Activated CD4-positive, alpha-beta T cell treated with anti-CD3 and anti-CD28 coated beads, Interleukin-2, amount 50 U/mL, for 4 hours (primary cell): Measurements from ENCODE around the gene NRP1.

Experiments
- DNase-seq, 2 experiments: peaks; one replicate each; pipeline ENCODE4 v3.0.0-alpha.2; 2020

NRP1 gene

DNA sequence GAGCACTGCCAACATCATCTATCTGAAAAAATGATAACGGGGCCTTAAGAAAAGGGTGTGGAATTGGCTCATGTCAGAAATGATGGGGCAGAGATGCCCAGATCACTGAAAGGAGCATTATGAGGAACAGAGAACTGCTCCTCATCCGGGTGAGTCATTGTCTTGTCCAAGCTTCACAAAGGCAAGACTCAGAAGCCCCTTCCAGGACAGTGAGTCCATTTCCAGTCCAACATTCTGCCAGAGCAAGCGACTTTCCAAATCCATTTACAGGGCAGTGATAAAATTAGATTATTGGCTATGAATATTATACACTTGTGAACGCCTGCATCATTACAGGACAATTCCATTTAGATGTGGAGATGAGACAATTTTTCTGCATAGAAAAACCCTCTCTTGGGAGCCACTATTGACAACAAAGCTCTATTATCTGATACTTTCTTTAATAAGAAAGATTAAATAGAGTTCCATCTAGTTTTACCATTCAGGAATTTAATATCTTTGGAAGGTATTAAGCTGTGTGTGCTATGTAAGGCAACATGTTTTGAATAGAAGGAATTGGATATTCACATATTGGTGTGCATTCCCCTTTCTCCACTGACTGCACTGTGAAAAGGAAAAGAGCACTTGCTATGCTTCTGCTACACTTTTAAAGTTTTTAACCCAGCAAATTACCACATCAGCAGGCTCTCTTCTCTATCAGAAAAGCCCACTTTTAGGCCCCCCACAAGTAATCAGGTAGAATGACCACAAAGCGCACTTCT lies 159.6 kb downstream of the NRP1 start:
- DNase-seq, result no peak

DNA sequence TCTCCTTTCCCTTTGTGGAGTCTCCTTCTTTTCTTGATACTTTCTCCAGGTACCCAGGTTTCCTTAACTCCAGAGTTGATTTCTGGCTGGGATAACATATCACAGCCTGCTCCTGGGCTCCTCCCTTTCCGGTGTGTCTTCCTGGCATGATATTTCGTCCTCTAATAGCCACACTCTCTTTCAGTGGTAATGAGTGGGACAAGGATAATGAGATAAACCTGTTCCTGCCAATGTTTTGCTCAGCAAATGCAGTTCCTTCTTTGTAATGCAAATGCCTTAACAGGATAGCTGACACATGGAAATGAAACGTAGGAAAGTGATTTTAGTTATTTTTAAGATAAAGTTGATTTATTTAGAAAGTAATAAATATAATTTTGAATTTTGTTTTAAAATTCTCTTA lies 168.6 kb downstream of the NRP1 start:
- no peak for DNase-seq

DNA sequence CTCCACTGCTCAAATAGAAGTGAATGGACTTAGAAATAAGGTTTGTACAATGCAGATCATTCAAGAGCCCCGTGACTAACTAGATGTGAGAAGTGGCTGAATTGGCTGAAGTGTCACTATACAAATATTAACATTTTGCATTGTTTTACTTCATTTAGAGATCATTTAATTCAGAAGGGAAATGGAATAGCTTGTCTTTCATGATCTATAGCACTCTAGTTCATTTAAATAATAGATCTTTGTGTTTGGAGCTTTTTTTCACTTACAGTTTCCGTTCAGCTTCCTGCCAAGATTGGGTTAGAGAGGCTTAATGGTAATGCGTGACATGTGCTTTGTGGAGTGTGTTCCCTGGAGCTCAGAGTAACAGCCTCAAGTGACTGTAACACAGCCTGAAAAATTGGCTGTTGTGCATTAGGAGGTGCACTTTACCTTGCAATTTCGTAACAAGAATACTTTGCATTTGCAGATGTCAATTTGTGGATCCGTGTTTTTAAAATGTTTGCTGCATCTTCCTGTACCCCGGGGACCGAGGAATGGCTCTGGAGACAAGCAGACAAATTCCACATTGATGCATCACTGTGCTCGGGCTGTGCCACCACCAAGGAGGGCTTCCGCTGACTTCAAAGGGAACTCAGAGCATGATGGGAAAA lies 170.3 kb downstream of the NRP1 start:
- no peak for DNase-seq

DNA sequence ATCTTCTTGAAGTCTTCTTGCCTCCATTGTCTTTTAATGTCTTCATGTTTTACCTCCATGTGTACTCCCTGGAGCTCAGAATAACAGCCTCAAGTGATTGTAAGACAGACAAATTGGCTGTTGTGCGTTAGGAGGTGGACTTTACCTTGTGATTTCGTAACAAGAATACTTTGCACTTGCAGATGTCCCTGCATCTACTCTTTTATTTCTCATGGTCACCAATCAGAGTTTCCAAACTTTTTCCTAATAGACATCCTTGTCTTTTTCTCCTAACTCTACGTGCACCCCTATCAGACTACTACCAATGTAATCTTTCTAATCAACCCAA lies 172.3 kb downstream of the NRP1 start:
- no peak for DNase-seq

DNA sequence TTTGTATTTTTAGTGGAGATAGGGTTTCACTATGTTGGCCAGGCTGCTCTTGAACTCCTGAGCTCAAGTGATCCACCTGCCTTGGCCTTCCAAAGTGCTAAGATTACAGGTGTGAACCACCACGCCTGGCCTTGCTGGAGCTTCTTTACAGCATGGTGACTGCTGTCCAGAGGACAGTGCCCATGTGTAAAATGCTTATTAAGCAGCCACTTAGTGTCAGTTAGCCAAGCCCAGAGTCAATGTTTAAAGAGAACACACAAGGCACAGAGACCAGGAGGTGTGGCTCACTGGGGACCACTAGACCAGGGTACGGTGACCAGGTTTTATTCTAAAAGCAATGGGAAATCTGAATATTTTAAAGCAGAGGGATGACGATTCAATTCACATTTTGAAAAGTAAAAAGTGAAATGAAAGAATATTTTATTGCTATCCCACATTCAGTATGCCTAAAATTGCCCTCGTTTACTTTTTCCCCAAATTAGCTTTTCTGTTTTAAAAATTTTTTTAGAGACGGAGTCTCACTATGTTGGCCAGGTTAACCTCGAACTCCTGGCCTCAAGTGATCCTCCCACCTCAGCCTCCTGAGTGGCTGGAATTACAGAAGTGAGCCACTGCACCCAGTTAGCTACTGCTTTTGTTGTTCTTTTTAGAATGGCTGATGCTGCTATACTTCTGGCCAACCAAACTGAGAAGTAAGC lies 172.8 kb downstream of the NRP1 start:
- DNase-seq, result no peak

DNA sequence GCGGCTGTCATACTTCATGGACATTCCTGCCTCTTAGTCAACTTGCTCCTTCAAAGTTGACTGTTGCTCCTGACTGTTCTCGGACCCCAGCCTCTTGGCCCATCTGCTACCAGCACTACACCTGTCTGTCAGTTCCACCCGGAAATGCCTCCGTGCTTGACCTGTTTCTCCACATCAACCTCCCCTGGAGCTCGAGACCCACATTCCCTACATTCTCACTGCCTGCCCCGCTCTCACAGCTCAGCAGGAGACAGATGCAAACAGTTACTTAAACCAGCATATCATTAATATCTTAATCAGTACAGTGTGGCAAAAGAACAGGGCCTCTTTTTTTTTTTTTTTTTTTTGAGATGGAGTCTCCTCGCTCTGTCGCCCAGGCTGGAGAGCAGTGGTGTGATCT lies 174.3 kb downstream of the NRP1 start:
- no peak for DNase-seq

DNA sequence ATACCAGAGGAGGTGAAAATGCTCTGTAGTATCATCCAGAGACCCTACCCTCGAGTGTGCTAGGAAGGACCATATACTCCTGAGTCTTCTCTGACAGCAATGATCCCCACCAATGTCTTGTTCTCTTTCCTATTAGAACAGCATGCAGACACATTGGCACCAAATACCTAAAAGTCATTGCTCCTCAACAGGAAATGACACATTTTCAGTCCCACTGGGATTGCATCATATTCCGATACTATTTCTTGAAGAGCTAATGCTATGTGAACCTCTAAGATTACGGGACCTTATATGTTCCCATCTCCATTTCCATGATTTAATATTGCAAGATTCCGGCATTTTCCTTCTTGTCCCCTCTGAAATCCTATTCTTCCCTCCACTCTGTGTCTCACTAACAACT lies 177.4 kb downstream of the NRP1 start:
- DNase-seq, result no peak

DNA sequence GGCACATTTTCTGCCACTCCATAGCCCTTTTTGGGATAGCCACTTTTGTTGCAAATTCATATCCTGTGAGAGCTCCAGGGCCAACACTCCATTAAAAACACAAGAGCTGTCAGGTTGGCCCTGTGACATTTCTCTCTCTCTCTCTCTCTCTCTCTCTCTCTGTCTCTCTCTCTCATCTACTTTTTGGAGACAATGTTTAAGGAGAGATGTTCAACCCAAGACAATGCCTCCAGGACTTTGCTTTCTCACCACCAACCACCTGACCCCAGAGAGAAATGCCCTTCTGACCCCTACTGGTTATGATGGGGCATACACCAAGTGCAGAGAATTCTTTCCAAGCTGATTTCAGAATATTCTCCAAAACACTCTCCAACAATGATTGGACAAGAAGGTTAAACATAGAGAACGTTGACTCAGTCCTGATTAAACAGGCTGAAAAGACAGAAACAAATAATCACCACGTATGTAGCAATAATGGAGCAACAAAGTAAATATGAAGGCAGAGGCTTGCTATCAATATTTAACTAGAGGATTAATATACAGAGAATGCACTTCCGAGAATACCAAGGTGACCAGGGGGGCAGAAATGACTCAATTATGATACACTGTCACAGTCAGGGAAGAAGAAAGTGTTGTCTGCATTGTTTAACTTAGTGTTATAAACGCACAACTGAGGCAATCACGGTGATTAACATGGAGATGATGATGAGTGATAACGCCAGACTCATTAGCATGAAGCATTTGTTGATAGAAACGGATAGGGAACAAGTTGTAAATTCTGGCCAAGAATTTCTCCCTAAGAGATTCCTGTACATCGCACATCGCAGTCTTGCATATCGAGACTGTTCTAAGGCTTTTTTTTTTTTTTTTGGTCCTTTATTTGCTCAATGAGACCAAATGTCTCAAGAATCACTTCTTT lies 178.5 kb downstream of the NRP1 start:
- DNase-seq, result peak in 1 of 2 experiments; percentile 26

DNA sequence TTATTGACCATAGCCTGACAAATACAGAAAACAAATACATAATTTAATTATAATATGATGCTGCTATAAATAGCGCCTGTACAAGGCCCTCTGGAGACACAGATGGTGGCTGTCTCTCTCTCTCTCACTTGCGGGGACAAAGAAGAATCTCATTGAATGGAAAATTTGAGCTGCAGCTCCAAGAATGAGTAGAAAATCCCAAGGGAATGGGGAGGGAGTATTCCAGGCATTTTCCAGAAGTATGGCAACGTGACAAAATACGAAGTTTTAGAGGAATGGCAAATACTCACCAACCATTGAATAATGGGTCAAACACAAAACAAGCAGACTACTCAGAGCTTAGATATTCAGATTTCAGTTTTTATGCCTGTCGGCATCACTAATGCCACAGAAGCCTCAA lies 179.9 kb downstream of the NRP1 start:
- no peak for DNase-seq

DNA sequence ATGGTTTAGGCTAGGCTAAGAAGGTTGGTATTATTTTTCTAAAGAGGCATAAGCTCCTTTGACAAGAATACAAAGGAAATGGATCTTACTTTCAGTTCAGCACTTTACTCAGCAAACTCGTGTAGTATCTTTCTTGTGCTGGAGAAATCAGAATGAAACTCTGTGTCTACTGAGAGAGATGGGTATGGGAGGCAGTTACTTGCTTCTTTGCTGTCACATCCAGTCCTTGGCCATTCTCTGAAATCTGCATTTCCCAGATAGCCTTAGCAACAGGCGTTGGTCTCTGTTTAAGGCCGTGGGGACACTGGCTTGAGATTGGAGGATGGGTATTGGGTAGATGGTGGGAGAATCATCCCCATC lies 180.5 kb downstream of the NRP1 start:
- no peak for DNase-seq

DNA sequence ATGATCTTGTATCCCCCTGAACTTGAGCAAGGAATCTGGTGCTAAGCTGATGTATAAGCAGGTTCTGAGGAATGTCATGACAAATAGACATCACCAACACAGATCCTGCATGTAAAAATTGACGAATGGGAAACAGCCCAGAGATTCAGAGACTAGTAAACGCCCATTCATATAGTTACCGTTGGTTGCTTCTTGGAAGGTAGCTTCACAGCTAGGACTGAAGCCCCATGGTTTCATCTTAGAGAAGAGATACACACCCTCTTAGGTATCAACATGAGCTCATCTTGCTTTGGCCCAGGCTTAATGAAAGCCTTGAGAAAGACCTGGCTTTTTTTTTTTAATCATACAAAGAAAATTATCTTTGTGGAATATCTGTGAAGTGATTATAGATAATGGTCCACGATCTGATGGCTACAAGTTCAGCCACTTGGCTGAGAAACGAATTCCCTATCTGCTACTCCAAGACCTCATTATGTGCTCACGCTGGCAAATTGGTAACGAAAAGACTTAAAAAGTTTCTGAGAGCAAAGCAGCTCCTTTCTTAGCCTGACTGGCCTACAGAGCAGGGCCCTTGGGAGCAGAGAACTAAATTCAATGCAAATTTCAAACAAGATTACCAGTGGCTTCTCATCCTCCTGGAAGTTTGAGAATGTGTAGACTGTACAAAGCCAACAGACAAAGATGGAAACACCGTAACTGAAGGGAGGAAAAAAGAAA lies 181.1 kb downstream of the NRP1 start:
- no peak for DNase-seq

DNA sequence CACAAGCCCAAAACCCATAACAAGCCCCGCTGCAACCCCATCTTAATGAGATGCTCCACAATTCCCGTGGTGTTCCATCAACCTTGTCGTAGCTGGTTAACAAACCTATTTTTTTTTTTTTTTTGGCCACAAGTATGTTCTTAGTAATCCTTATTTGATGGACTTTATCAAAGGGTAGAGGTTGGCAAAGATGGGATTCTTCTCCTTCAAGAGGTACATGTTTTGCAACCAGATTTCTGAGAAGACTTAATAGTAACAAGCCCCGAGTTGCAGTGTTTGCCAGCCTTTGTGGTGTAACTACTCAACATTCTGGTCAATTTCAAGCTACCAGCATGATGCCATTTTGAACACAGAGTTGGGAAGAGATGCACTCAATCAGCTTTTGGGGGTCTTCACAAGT lies 181.7 kb downstream of the NRP1 start:
- DNase-seq, result no peak

DNA sequence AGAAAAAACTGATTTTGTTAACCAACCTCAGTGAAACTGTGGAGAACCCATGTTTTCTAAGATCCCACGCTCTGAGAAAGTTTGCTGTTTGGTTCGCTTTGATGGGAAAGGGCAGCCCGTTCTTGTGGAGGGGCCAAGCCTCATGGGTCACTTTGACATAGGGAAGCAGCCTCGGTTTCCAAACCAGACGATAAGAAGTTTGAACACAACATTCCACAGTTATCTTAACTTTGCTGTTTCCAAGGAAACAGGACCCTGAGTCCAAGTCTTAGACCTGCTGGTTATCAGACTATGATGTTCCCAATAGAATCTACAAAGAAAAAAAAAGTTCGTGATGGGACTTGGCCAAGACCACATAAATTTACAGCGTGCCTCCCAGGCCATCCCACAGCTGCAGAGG lies 182.3 kb downstream of the NRP1 start:
- no peak for DNase-seq

DNA sequence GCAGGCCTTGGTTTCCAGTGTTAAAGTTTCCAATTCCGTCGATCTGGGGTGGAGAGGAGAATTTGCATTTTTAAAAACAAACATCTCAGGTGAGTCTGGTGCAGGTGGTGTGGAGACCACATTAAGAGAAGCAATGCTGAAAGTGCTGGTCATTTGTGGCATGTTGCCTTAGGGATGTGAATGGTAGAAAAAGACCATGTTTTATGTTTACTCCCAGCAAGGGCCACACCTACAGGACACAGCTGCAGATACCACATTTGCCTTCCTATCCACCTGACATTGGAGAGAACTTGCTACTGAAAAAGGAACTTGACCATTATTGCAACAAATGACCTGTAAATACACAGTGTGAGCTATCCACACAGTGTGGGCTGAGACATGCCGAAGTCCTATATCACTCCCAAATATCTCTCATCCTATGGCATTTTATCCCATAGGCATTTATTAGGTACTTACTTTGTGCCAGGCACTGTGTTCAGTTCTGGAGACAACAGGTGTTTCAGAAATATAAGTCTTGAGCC lies 183.1 kb downstream of the NRP1 start:
- DNase-seq, result no peak

DNA sequence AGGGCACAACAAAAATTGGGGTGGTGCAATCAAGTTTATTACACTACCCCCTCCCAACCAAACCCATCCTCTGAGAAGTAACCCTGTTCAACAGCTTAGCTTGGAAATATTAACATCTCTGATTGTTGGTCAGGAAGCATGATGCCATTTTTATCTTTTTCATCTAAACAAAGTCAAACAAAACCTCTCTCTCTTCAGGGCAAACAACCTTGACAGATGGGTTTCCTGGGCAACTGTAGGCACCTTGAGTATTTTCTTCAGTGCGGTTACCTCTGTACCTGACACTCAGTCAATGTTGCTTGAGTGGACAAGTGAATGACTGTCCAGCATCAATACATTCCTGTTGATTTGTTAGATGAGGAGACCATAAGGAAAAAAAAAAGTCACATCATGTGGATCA lies 183.6 kb downstream of the NRP1 start:
- no peak for DNase-seq

DNA sequence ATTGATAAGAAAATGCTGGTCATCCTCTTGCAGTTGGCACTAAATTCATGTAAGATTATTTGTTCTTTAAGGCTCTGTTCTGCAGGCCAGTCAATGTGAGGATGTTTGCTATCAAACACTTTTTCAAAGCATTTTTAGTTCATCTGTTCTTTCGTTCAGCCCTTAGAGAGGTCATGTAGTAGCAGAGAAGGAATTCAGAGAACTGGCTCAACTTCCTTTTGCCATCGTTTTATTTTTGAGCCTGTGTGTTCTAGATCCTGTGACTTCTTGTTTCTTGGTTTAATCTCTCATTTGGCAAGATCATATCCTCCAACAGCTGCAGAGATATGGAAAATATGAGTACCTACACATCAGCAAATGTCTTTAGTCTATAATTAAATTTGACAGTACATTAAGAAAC lies 184.3 kb downstream of the NRP1 start:
- no peak for DNase-seq

DNA sequence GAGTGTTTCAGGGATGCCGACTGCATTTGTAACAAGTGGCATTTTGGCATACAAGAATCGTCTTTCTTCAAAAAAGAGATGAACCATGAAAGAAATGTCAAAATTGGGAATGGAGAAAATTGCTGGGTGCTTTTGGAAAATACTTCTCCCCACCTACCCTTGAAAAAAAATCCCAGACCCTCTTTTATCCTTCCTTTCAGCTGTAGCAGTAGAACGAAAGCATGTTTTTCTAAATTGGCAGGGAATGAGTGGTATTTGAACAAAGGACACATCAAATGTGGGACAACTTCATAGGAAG lies 187.5 kb downstream of the NRP1 start:
- no peak for DNase-seq

DNA sequence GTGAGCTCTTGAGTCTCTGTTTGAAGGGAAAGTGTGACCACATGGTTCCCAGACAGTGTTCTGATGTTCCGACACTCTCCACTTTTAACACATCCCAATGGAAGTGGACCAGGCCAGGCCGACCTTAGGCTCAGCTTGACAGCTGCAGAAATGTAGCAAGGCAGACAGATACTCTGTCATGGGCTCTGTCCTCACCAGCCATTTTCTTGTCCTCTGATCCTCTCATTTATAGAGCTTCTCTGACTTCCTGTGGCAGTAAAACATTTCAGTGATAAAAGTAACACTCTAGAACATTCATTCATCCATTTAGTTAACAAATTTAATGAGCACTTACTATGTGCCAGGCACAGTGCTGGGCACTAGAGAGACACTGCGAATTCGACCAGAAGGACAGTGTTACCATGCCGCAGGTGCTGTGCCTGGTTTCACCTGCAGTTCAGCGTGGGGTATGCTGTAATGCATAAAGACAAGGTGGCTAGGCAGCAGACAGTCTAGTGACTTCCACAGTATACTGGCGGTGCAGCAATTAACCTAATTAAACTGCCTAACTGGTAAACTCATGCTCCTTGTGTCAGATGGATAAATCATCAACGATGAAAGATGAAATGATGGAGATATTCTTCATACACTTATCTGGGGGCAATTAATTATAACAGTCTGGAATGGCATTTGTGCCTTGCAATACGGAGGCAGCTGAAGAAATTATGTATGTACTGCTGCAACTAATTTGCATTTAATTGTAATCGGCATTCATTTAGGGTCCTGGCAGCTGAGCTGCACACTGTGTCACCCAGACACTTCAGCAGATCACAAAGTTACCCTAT lies 188.1 kb downstream of the NRP1 start:
- DNase-seq, result no peak

DNA sequence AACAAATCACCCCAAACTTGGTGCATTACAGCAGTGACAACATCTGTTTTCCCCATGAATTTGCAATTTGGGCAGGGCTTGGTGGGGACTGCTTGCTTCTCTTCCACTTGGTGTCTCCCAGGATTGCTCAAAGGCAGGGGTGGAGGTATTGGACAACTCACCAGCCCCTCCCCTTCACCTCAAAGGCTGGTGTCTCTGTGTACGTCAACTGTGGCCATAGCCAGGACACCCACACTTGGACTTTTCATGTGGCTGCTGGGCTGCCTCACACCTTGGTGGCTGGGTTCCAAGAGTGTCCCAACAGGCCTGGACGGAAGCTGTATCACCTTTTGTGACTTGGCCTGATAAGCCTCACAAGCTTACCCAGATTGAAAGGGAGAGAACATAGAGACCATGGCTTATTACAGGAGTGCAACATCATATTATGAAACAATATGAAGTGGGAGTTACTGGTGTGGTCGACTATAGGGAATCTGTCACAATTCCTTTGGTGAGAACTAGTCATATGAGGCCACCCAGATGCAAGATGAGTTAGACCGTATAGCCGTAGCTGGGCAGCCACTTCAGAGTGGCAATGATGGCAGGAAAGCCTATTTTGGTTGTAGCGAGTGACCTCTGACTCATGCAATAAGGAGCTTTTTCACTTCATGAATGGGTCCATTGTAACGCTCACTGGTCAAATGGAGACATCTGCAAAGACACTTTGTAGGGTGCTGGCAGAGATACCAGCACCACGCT lies 188.8 kb downstream of the NRP1 start:
- no peak for DNase-seq

DNA sequence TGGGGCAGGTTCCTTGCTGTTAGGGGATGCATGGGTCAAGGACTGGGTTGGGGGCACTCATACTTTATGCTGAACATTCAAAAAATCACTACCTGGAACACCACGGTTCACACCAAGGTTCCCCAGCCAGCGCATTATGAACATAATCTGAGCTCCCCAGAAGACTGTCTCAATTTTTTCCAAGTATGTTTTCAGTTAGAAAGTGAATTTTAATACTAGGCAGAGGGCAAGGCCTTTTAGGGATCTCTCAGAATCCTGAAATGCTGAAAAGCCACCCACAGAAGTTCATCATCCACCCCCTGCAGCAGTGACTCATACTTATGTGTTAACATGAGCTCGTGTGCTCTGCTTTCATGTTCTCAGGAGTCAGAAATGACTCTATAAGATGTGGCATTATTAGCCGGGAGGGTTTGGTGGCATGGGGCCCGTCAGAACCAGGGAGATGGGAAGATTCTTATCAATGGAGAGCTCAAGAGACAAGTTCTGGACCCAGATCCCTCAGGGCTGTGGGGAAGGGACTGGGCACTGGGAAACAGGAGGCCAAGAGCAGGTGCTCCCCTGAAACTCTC lies 191.2 kb downstream of the NRP1 start:
- DNase-seq, result peak; percentile 46 to 60

DNA sequence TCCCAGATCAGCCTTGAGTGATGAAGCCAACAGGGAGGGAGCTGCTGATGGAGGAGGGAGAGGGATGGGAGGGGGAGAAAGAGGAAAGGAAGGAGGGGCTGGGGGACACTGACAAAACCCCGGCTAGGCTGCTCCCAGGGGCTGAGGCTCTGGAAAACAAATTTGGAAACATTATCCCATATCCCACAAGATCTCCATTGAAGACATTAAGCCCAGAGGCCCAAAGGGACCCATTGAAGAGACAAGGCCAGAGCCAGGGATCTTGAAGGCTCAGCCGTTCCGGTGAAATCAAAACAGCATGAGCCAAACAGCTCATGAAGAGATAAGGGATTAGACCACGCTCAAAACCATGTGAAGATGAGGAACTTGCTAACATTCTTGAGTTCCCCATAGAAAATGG lies 192.2 kb downstream of the NRP1 start:
- no peak for DNase-seq
